Hindlimb muscle (tissue), 1 donor: ENCODE data around the gene OR2G6. TPM values are rescaled to one million over a fixed set of nuclear protein-coding genes. Genes with fewer than 3 reads are reported as not detected.
"Not testable (repeated sequence)": the region's sequence is repeated elsewhere in the genome, so short reads cannot be mapped to it uniquely, and the experiment has no call there.

Experiments used
- DNase-seq: peaks from one replicate; pipeline ENCODE4 v3.0.0-alpha.2; 2013
- polyA plus RNA-seq: library from polyadenylated mRNA; unstranded; fragments of 120-200 nt; gene quantifications from one replicate; pipeline ENCODE4 v1.2.1, GENCODE V29; 2013; ENCODE audit not compliant: insufficient read length

OR2G6 gene
- not detected for polyA plus RNA-seq

- DNase-seq: not testable (repeated sequence)
Measured at GRCh38 chr1:248507773-248508172, at the start of gene OR2G6. Gene OR2G6 (plus strand): TSS chr1:248508073. CDS start chr1:248521647, 13,574 bp downstream.

GRCh38 chr1:248459117-248459516, 48.8 kb upstream of the OR2G6 start:
- DNase-seq: not testable (repeated sequence)

GRCh38 chr1:248471154-248471553, 36.7 kb upstream of the OR2G6 start:
- DNase-seq: no peak

GRCh38 chr1:248472111-248472510, 35.8 kb upstream of the OR2G6 start:
- not testable (repeated sequence) for DNase-seq

GRCh38 chr1:248473051-248473450, 34.8 kb upstream of the OR2G6 start, which contains the start of gene OR2T3:
Gene OR2T3 (plus strand): TSS chr1:248473351. CDS start chr1:248473351, 0 bp downstream.
- DNase-seq: not testable (repeated sequence)

- DNase-seq: not testable (repeated sequence)
Measured at GRCh38 chr1:248475660-248476059, 32.2 kb upstream of the OR2G6 start.

- DNase-seq: not testable (repeated sequence)
Measured at GRCh38 chr1:248481686-248482579, 25.9 kb upstream of the OR2G6 start.

GRCh38 chr1:248488289-248488688, 19.6 kb upstream of the OR2G6 start, which contains the start of gene OR2T5:
Gene OR2T5 (plus strand): TSS chr1:248488589. CDS start chr1:248488589, 0 bp downstream.
- not testable (repeated sequence) for DNase-seq

GRCh38 chr1:248496661-248497060, 11.2 kb upstream of the OR2G6 start:
- not testable (repeated sequence) for DNase-seq

GRCh38 chr1:248500305-248501035, 7.4 kb upstream of the OR2G6 start:
- DNase-seq: not testable (repeated sequence)

GRCh38 chr1:248510217-248510616, 2.3 kb downstream of the OR2G6 start:
- not testable (repeated sequence) for DNase-seq

GRCh38 chr1:248521856-248522255, 14.0 kb downstream of the OR2G6 start:
- DNase-seq: no peak

GRCh38 chr1:248537449-248537848, 29.6 kb downstream of the OR2G6 start:
- not testable (repeated sequence) for DNase-seq

GRCh38 chr1:248547383-248547782, 39.5 kb downstream of the OR2G6 start:
- not testable (repeated sequence) for DNase-seq

GRCh38 chr1:248551027-248551426, 43.2 kb downstream of the OR2G6 start:
- DNase-seq: not testable (repeated sequence)

- not testable (repeated sequence) for DNase-seq
Measured at GRCh38 chr1:248562672-248563071, 54.8 kb downstream of the OR2G6 start, which contains the start of gene OR2T29. Gene OR2T29 (minus strand): TSS chr1:248562772. CDS start chr1:248559491, 3,281 bp downstream.

- DNase-seq: not testable (repeated sequence)
Measured at GRCh38 chr1:248565530-248566373, 57.9 kb downstream of the OR2G6 start.

GRCh38 chr1:248569049-248569448, 61.2 kb downstream of the OR2G6 start:
- not testable (repeated sequence) for DNase-seq

- not testable (repeated sequence) for DNase-seq
Measured at GRCh38 chr1:248570811-248571210, 62.9 kb downstream of the OR2G6 start.

GRCh38 chr1:248572049-248572448, 64.2 kb downstream of the OR2G6 start:
- DNase-seq: not testable (repeated sequence)

- DNase-seq: not testable (repeated sequence)
Measured at GRCh38 chr1:248573856-248574255, 66.0 kb downstream of the OR2G6 start.

GRCh38 chr1:248574657-248575056, 66.8 kb downstream of the OR2G6 start, which contains the start of gene OR2T34:
Gene OR2T34 (minus strand): TSS chr1:248574757. CDS start chr1:248574757, 0 bp downstream.
- not testable (repeated sequence) for DNase-seq
